Activated gamma-delta T cell treated with anti-CD3 and anti-CD28 coated beads, Interleukin-2, amount 50 U/mL, for 16 hours (primary cell): Measurements from ENCODE around the gene LGI4.

Source experiments
- DNase-seq: peaks from one replicate; pipeline ENCODE4 v3.0.0-alpha.2; 2020; ENCODE audit warnings: low read depth

Gene LGI4

DNA sequence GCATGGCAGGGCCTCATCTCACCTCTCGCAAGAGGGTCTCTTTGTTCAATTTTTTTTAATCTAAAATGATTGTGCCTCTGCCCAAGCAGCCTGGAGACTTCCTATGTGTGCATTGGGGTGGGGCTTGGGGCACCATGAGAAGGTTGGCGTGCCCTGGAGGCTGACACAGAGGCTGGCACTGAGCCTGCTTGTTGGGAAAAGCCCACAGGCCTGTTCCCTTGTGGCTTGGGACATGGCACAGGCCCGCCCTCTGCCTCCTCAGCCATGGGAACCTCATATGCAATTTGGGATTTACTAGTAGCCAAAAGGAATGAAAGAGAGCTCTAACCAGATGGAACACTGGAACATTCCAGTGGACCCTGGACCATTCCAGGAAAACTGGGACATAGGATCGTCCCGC lies 11.3 kb downstream of the LGI4 start:
- DNase-seq = no peak

DNA sequence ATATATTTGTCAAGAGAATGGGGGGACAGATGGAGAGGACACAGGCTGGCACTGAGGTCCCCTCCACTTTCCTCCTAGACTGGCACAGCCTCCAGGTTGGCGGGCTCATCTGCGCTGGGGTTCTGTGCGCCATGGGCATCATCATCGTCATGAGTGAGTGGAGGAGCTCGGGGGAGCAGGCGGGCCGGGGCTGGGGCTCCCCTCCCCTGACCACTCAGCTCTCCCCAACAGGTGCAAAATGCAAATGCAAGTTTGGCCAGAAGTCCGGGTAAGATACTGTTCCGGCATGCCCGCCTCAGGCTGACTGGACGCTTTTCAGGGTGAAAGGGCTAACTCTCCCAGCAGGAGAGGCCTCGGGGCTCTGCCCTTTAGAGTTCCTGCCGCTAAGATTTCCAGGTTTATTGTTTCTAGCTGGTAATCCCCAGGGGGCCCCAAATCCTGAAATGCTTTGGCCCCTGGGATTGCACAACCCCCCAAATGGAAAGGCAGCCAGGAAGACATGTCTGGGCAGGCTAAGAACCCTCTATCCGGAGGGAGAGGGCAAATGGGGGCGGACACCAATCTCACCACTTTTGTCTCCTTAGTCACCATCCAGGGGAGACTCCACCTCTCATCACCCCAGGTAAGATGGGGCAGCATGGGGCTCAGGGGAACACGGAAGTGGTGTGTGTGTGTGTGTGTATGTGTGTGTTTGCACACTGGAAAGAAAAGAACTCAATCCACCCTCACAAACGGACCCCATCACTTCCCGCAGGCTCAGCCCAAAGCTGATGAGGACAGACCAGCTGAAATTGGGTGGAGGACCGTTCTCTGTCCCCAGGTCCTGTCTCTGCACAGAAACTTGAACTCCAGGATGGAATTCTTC lies 11.9 kb downstream of the LGI4 start:
- DNase-seq = no peak

DNA sequence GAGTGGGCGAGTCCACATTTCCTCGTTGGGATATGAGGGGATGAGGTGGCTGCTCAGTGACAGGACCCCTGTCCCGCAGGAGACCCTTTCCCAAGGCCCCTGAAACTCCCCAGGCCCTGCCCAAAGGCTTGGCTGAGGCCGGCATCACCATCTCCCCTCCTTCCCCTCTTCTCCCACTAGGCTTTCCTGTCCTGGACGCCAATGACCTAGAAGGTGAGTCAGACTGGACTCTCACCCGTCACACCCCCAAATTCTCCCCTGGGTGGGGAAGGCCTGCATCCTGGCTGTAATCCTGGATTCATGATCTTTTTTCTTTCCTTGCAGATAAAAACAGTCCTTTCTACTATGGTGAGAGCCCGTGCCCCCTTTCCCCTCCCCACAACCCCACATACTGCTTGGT lies 14.0 kb downstream of the LGI4 start:
- no peak for DNase-seq

DNA sequence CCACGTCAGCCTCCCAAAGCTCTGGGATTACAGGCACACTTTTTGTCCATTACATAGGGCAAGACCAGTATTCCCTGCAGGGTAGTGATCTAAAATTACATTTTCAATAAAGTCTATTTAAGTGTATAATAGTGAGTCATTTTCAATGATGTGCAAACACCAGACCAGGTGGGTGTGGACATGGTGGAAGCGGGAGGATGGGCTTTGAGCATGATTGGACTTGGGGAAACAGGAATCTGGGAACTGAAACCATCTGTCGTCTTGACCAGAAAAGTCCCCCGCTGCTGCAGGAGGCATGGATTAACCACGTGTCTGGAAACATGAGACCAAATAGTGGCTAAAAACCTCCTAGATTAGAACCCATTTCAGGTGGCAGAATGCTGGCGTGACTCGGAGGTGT lies 14.4 kb downstream of the LGI4 start:
- DNase-seq = no peak

DNA sequence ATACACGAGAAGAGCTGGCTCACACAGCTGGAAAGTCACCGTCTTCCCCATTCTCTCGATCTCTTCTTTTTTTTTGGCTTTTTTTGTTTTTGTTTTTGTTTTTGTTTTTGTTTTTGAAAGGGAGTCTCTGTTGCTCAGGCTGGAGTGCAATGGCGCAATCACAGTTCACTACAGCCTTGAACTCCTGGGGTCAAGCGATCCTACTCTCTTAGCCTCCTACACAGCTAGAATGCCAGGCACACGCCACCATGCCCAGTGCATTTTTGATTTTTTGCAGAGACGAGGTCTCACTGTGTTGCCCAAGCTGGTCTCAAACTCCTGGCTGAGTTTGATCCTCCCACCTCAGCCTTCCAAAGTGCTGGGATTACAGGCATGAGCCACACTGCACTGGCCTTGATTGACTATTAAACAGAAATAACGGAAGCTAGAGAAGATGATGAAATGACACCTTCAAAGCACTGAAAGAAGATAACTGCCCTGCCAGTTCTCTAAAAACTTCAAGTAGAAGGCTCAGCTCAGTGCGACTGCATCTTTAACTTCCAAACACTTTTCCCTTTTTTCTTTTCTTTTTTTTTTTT lies 15.2 kb downstream of the LGI4 start:
- no peak for DNase-seq

DNA sequence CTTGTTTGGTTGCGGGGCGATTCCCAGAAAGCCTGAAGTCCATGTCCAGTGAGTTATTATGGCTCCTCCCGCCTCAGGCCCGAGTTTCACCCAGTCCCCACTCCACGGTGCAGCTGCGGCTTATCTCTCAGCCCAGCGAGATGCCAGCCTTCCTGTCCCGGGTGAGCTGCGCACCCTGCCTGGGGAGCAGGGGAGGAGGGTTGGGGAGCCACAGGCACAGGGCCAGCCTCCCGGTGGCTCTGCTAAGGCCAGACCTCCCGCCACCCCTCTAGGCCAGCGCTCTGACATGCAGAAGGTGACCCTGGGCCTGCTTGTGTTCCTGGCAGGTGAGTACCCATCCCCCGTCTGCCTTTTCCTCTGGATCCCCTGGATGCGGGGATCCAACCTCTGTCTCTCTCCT lies 15.8 kb downstream of the LGI4 start:
- no peak for DNase-seq

DNA sequence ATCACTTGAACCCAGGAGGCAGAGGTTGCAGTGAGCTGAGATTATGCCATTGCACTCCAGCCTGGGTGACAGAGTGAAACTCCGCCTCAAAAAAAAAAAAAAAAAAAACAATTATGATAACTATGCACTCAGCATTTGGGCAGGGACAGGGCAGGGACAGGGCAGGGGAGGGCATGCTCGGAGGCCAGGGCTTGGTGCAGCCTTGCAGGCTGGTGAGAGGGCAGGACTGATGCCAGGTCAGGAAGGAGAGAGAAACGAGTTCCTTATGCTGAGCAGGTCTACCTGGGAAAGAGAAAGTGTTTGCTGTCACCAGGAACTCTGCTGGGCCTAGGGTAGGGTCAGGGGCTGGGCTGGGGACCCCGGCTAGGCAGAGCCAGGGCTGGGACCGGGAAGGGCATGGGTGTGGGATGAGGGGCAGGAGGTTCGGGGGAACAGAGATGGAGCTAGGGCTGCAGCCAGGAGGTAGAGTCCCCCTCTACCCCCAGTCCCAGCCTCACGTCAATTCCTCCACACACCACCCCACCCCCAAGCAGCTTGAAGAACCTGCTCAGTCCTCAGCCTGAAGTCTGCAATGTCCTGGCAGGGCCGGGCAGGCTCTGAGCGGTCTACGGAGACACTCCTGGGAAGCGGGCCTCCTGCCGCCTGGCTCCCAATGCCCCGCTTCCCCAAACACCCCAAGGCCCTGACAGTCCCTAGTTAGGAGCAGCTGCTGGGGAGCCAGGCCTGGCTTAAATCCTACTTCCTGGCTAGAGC lies 16.4 kb downstream of the LGI4 start:
- no peak for DNase-seq

DNA sequence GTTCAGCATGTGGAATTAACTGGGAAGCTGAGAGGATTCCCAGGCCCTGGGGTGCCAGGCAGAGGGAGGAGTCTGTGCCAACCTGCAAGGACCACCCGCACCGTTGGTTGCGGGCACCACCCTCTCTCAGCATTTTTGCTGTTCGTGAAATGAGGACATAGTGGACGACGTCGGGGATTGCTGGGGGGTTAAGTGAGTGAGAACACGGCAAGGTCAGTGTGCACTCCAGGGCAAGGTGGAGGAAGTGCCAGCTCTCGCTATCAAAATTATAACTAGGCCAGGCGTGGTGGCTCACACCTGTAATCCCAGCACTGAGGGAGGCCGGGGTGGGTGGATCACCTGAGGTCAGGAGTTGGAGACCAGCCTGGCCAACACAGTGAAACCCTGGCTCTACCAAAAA lies 17.1 kb downstream of the LGI4 start:
- DNase-seq = no peak

DNA sequence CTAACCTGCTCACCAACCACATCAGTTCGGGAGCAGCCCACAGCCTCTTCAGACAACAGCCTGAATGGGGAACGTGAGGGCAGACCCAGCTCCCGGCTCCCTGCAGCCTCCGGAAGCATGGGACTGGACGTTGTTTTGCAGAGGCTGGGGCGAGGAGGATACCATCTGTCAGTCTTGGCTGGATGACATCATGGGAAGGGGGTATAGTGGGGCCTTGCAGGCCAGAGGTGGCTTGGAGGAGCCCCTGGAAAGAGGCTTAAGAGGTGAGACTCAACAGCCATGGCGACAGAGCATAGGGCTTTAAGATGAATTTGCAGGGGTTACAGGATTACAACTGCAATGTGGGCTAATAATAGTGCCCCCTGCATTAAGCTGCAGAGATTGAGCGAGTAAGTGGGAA lies 17.7 kb downstream of the LGI4 start:
- no peak for DNase-seq

DNA sequence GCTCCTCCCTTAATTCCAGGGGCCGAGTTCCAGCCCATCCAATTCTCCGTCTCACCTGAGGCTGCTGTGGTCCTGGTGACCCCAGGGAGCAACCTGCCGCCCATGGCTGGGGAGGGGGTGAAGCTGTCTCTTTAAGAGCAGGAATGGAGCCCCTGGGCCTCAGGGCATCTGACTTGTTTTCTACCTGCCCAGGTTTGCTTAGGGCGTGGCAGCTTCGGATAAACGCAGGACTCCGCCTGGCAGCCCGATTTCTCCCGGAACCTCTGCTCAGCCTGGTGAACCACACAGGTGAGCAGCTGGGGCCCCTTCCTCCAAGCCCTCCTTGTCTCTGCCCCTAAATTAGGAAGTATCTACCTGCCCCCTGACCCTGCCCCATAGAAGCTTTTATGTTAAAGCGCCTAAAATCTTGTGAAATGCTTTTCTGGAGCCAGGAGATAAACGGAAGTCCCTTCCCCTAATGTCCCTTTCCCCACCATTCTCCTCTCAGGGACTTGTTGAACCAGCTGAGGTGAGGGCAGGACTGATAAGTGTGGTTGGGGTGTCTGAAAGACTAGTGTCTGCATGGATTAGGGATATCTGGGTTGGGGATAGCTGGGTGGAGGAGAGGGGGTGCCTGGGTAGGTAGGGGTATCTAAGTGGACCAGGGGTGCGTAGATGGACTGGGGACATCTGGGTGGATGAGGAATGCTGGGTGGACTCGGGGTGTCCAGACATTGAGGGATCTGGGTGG lies 18.6 kb downstream of the LGI4 start:
- DNase-seq = no peak

DNA sequence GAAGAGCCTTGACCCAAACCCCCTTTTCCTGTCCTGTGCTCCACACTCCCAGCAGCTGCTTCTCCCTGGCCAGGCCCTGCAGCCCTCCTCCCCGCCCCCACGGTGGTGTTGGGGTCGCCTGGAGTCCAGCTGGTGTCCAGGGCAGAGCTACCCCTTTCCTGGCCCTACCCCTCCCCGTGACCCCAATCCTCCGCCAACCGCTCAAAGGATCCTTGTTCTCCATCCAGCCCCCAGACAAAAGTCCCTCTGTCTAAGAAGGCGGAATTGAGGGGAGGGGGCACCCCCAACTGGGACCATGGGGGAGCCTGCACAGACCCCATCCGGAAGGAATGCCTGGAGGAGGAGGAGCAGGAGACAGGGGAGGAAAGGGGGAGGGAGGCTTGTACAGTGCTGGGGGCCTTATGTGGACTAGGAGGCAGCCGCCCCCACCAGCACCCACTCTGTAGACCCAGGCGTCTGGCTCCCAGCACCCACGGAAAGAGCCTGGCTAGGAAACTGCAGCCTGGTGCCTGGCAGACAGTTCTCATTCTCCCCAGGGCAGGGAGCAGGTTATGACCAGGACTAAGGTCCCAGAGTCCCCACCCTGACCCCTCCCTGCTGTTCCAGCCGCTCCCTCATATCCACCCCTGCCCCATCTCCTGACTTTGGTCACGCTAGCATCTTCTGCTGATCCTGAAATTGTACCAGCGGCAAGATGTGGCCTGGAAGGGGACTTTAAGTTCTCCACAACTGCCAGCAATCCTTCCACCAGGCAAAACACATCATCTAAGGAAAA lies 19.5 kb downstream of the LGI4 start, which contains the start of gene FXYD3:
FXYD3 (plus strand) TSS at position 647 of the 775 bp plus-strand sequence. CDS start 3,554 bp downstream, outside the sequence.
- DNase-seq = no peak

DNA sequence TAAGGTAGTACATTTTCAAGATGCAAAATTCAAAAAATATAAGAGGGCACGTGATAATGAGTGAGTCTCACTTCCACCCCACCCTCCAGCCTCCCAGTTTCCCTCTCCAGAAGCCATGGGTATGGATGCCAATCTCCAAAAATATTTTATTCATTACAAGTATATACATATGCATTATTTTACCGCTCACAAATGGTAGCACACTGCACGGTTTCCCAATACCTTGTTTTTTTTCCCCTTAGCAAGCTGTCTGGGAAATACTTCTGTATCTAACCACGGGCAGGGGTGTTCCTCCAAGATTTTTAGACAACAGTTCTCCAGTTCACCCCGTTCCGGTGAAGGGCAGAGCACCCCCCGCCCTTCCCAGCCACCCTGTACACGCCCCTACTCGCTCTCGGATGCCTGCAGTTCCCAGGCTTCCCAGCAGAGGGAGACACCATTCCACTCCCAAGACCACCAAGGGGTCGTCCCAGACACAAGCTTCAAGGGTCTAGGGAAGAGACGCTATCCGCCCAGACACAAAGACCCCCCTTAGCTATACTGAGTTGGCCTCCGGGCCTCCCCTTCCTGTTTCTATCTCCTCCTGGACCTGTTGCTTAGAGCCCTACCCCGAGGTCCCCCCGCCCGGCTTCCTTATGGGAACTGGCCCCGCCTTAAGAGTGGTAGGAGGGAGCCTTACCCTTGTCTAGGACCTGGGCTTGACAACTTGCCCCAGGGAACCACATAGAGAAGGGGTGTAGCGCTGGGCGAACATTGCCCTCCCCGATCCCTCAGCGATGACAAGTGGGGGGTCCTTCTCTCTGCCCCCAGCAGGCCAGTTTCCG lies 20.3 kb downstream of the LGI4 start:
- peak; percentile 52 for DNase-seq

DNA sequence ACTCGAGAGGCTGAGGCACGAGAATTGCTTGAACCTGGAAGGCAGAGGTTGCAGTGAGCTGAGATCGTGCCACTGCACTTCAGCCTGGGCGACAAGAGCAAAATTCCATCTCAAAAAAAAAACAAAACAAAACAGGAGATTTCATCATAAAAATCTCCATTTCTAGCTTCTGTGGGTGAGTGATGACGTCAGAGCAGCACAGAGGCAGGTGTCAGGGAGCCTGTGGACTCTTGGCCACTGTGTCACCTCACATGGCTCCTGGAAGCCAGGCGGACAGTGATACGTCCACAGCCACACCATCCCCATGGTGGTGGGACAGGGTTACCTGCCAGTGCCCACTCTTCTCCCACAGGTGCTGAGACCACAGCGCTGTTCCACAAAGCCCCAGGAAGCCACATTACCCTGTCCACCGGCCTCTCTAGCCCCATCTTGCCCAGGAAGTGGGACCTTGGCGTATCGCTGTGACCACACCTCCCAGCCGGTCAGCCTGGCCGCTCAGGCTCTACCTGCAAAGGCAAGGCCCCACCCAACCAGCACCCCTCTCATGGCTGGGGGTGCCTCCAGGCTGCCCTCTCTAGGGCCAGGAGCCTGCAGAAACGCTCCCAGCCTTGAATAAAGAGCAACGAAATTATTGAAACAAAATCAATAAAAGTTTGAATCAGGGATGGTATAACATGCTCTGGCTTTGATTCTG lies 21.7 kb downstream of the LGI4 start:
- DNase-seq = no peak

DNA sequence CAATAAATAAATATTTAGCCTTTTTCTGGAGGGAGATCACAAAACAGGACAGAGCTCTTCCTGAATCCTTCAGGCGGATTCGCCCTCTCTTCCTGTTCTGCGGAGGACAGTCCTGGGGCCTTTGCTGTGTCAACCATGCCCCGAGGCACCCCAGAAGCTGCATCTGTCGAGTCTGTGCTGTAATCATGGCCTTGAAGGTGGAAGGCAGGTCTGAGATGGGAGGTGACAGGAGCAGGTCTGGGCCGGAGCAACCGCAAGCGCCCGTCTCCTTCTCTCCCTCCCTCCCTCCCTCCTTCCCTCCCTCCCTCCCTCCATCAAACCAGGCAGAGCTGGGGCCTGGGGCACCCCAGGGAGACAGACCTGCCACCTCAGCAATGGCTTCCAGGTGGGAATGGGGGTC lies 23.9 kb downstream of the LGI4 start:
- DNase-seq = no peak

DNA sequence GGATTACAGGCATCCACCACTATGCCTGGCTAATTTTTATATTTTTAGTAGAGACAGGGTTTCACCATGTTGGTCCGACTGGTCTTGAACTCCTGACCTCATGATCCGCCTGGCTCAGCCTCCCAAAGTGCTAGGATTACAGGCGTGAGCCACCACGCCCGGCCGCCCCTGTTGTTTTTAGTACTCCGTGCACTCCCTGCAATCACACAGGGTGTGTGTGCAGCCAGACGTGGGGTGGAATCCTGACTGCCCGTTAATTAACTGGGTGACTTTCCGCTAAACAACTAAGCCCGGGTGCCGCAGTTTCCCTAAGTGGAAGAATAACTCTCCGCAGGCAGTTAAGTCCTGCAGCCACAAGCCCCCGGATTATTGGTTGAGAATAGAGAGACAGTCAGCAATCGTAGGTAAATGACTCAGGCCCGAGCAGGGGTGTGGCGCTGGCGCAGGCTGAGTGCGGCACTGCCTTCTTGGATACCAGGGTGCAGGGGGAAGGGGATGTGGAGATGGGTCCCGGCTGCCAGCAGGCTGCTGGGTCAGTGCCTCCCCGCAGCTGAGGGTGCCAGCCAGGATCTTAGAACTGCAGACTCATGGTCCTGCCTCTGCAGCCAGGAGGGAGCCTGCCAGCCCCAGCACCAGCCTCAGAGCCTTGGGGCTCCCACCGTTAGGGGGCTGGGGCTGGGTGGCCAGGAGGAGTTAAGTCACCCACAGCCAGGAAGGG lies 25.3 kb downstream of the LGI4 start:
- no peak for DNase-seq

DNA sequence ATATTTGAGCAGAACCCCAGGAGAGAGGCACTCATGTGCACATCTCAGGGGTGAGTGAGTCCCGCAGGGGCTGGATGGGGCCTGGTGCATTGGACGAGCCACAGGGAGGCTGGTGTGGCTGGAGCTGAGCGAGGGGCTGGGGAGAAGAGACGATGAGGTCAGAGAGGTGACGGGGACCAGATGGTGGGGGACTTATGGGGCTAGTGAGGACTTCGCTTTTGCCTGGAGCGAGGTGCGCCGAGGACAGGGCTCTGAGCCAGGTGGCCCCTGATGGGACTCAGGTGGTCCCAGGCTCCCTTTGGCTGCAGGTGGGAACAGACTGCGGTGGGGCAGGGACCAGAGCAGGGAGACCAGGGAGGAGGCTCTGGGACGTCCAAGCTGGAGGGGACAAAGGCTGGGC lies 26.1 kb downstream of the LGI4 start:
- DNase-seq = no peak

DNA sequence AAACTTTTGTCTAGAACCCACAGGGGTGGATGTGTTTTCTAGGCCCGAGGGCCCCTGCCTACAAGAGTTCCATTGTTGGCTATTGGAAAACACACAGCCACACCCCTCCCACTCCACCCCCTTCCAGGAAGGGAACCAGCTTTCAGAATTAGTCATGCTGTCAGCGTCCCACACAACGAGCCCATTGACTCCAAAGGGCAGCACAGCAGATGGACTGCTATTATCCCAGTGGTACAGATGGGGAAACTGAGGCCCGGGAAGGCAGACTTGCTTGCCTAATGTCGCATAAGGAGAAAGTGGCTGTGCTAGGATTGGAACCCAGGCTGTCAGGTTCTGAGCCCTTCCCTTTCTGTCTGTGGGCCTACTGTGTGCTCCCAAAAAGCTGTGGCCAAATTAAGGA lies 27.3 kb downstream of the LGI4 start:
- no peak for DNase-seq

DNA sequence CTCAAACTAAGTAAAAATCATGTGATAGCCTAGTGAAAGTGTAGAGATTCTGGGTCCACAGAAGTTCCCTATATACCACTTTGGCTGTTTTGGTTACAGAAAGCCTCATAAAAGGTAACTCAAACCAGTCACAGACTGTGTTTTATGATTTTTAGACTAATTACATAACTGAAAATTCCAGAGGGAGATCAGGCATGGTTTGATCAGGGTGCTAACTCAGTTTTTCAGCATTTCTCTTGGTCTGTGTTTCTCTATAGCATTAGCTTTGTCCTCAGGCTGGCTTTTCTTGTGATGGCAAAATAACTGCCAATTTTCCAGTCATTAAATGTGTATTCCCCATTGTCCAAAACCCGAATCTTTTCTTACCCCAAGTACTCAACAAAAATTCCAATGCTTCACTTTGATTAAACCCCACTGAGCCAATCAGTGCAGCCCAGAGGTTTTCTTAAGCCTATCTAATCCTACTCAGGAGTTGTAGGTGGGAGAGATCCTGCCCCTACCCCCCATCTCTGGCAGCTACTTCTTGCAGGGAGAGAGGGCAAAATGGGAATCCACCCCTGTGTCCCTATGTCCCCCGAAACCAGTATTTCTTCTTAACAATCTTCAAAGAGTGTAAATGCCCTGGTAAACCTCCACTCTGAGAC lies 27.8 kb downstream of the LGI4 start:
- no peak for DNase-seq

DNA sequence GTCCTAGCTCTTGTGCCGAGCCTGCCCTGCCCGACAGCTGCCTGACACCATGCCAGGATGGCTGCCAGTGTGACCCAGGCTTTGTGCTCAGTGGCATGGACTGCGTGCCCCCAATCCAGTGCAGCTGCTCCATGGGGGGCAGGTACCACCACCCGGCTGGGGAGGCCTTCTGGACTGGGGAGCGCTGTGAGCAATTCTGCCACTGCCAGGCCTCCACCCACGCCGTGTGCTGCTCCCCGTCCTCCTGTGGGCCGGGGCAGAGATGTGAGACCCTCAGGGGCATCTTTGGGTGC lies 28.6 kb downstream of the LGI4 start:
- DNase-seq = no peak
